Right atrium auricular region (tissue), 2 donors: Measurements from ENCODE around the gene CAMK4. TPM values are rescaled to one million over a fixed set of nuclear protein-coding genes. Genes with fewer than 3 reads are reported as not detected.
"Not testable (repeated sequence)": the region's sequence is repeated elsewhere in the genome, so short reads cannot be mapped to it uniquely, and the experiment has no call there.

Experiments used
- DNase-seq: peaks from one replicate; pipeline ENCODE4 v3.0.0-alpha.2; 2019; ENCODE audit warnings: low spot score
- H3K27ac ChIP-seq, 2 donors: fragments of 200-600 bp; sonication (generic); 1 replicate in 1 of 2; 2 replicates in 1 of 2; pipeline ENCODE4 v1.5.1; 2016 to 2019
- H3K27me3 ChIP-seq, 2 donors: fragments of 200-600 bp; sonication (generic); one replicate each; pipeline versions ENCODE4 v1.5.1 to v1.6.0; 2017 to 2019
- H3K36me3 ChIP-seq: fragments of 200-600 bp; sonication (generic); one replicate; pipeline ENCODE4 v1.5.1; 2016
- H3K4me1 ChIP-seq, 2 donors: fragments of 200-600 bp; sonication (generic); one replicate each; pipeline versions ENCODE4 v1.5.1 to v1.6.0; 2017 to 2019
- H3K4me3 ChIP-seq, 2 donors: fragments of 200-600 bp; sonication (generic); 1 replicate in 1 of 2; 2 replicates in 1 of 2; pipeline ENCODE4 v1.5.1; 2017 to 2019; ENCODE audit warnings: mild to moderate bottlenecking in 1 of 2, moderate library complexity in 1 of 2
- H3K9me3 ChIP-seq, 2 donors: fragments of 200-600 bp; sonication (generic); one replicate each; pipeline ENCODE4 v1.5.1; 2019
- CTCF ChIP-seq, 2 donors: fragments of 200-600 bp; sonication (generic); IDR thresholded peaks; one replicate each; pipeline ENCODE4 v1.5.1; 2019; ENCODE audit warnings: antibody characterized with exemption in 2 of 2
- total RNA-seq, 2 donors: library from RNA; depleted of rRNA; stranded (reverse); fragments of >200 nt; gene quantifications; one replicate each; pipeline ENCODE4 v1.1.0, GENCODE V29; 2016

CAMK4 gene
- total RNA-seq, 2 donors from 2014 or later = 0.11 to 0.67 TPM

DNA sequence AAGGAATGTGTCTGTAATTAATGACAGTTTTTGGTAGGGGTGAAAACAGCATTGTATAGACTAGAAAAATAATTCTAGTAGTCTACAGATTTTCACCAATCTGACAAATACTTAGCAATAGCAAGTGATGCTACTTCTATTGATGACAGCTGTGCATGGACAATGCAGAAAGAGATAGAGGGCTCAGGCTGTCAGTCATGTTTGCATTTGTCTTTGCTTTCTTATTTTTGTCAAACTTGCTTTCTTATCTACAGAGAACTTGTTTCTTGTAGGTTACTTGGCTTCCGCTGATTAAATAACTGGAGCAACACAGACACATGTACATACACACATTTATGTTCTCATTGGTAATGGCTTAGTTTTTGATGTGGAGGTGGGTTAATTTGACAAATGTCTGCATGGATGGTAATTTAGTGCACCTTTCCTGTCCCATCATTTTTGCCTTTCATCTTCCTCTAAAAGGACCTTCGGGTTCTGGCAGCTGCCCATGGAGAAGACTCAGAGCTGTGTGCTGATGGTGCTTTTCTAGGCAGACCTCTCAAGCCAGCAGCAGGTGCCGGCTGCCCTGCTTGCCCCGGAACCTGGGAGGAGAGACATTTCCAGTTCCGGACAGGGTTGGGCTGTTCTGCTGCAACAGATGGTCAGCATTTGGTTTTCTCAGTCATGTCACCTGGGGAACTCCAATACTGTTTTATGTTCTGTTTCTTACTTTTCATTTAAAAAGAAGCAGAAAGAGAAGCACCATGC is 28.8 kb downstream of the CAMK4 start:
- no peak overlapping the region for H3K27ac ChIP-seq

DNA sequence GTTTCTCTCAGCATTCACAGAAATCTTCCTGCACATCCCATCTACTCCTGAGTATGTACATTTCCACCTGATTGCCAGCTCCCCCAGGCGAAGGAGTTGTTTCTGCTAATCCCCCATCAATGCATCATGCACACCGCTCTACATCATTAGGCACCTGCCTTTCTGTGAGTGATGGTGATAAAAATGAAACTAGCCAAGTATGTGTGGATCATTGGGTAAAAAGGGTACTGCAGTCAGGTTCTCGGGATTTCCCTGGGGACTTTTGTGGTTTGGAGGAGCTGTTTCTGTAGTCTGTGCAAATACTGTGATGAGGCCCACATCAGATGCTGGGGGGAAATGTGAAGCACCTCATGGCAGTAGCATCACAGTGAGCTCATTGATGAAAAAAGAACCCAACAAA is 30.4 kb downstream of the CAMK4 start:
- no peaks in the 10 kb centered on the region for H3K36me3 ChIP-seq
- TF ChIP-seq CTCF (IDR thresholded peaks at IDR 0.05) = no peak
- no peaks in the 10 kb centered on the region for H3K27me3 ChIP-seq
- no peaks in the 10 kb centered on the region for H3K4me1 ChIP-seq
- no peak overlapping the region for H3K4me3 ChIP-seq
- no peak for DNase-seq
- H3K27ac ChIP-seq = no peak overlapping the region
- no peaks in the 10 kb centered on the region for H3K9me3 ChIP-seq

More for the DNA sequence above, 28.8 kb downstream of the CAMK4 start:
- Histone ChIP-seq H3K36me3 (no peaks in the 10 kb centered on the region), H3K9me3 (no peaks in the 10 kb centered on the region), H3K4me3 (no peak overlapping the region), H3K4me1 (no peaks in the 10 kb centered on the region), H3K27me3 (no peaks in the 10 kb centered on the region)
- DNase-seq = no peak
- TF ChIP-seq CTCF (IDR thresholded peaks at IDR 0.05) = no peak

- Histone ChIP-seq H3K27ac (no peak overlapping the region), H3K4me1 (no peaks in the 10 kb centered on the region), H3K4me3 (no peak overlapping the region), H3K36me3 (no peaks in the 10 kb centered on the region), H3K27me3 (no peaks in the 10 kb centered on the region), H3K9me3 (no peaks in the 10 kb centered on the region)
- no peak for TF ChIP-seq CTCF (IDR thresholded peaks at IDR 0.05)
- DNase-seq = no peak
Observed at GRCh38 chr5:111255169-111255568, 31.0 kb downstream of the CAMK4 start.

- H3K27me3 ChIP-seq = no peaks in the 10 kb centered on the region
- no peak for TF ChIP-seq CTCF (IDR thresholded peaks at IDR 0.05)
- H3K9me3 ChIP-seq = no peaks in the 10 kb centered on the region
- H3K27ac ChIP-seq = no peak overlapping the region
- H3K4me3 ChIP-seq = no peak overlapping the region
- DNase-seq = no peak
- H3K36me3 ChIP-seq = no peaks in the 10 kb centered on the region
- no peaks in the 10 kb centered on the region for H3K4me1 ChIP-seq
Observed at GRCh38 chr5:111256128-111256527, 31.9 kb downstream of the CAMK4 start.

GRCh38 chr5:111257610-111258009 is 33.4 kb downstream of the CAMK4 start:
- not testable (repeated sequence) for H3K4me3 ChIP-seq, H3K4me1 ChIP-seq, DNase-seq, H3K36me3 ChIP-seq, H3K27me3 ChIP-seq, H3K27ac ChIP-seq, H3K9me3 ChIP-seq

DNA sequence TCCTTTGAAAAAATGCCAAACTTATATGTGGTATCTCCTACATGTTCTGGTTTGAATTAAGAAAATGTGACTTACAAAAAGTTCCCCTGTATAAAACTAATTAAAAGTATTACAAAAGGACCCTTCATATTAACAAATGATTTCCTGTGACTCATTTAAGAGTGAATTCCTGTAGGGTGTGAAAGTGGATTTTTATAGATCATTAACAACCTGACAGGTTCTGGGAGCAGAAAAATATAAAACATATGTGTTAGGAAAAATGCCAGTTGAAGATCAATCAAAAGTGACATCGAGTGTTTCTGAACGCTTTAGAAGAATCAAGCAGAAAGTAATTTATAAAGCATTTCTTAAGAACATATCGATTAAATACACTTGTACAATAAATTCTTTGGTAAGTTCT is 35.5 kb downstream of the CAMK4 start:
- H3K9me3 ChIP-seq = no peaks in the 10 kb centered on the region
- H3K4me3 ChIP-seq = no peak overlapping the region
- H3K27ac ChIP-seq = no peak overlapping the region
- TF ChIP-seq CTCF (IDR thresholded peaks at IDR 0.05) = no peak
- no peaks in the 10 kb centered on the region for H3K27me3 ChIP-seq
- DNase-seq = no peak
- no peaks in the 10 kb centered on the region for H3K36me3 ChIP-seq
- H3K4me1 ChIP-seq = no peaks in the 10 kb centered on the region
